GM13977 (cell line): Measurements from ENCODE around the gene NDUFC1.

Source experiments
- DNase-seq: peaks from one replicate; pipeline ENCODE4 v3.0.0; 2012; ENCODE audit warnings: low spot score
- in situ Hi-C: fragments of 300-500 bp; cut with MboI; formaldehyde crosslinking; loops from one replicate; pipeline ENCODE4 v1.12.0; 2022; ENCODE audit warnings: low sequenced_read_pairs, low pct_unique_long_range_greater_than_20kb, mixed read lengths, inconsistent platforms; ENCODE audit not compliant: unreplicated experiment
- TF ChIP-seq, protein P1 (sequence below): IDR thresholded peaks from 2 replicates; pipeline ENCODE4 v1.5.1; 2012; ENCODE audit warnings: mild to moderate bottlenecking, control low read depth; ENCODE audit not compliant: insufficient read depth; ENCODE audit errors: extremely low read depth, missing control alignments

Gene NDUFC1

GRCh38 chr4:139274790-139275189 lies 27.5 kb downstream of the NDUFC1 start:
- in situ Hi-C loops, result no loop called here
- TF ChIP-seq, protein P1, sequence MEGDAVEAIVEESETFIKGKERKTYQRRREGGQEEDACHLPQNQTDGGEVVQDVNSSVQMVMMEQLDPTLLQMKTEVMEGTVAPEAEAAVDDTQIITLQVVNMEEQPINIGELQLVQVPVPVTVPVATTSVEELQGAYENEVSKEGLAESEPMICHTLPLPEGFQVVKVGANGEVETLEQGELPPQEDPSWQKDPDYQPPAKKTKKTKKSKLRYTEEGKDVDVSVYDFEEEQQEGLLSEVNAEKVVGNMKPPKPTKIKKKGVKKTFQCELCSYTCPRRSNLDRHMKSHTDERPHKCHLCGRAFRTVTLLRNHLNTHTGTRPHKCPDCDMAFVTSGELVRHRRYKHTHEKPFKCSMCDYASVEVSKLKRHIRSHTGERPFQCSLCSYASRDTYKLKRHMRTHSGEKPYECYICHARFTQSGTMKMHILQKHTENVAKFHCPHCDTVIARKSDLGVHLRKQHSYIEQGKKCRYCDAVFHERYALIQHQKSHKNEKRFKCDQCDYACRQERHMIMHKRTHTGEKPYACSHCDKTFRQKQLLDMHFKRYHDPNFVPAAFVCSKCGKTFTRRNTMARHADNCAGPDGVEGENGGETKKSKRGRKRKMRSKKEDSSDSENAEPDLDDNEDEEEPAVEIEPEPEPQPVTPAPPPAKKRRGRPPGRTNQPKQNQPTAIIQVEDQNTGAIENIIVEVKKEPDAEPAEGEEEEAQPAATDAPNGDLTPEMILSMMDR, result no peak
- no peak for DNase-seq

DNA sequence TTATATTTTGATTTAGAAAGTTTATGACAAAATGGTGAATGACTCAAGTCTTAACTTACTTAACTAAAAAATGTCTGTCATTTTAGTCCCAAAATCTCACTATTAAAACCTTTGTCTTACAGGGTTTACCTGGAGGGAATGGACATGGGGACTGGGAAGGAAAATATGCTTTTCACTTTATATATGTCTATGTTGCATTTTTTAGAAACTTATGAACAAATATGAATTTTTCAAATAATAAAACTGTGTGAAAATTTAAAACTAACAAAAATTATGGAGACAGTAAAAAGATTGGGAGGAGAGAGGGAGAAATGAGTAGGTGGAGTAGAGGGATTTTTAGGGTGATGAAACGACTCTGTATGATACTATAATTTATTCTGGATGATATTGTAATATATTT lies 28.4 kb downstream of the NDUFC1 start:
- no peak for DNase-seq
- in situ Hi-C loops, result no loop called here
- TF ChIP-seq, protein P1, result no peak

DNA sequence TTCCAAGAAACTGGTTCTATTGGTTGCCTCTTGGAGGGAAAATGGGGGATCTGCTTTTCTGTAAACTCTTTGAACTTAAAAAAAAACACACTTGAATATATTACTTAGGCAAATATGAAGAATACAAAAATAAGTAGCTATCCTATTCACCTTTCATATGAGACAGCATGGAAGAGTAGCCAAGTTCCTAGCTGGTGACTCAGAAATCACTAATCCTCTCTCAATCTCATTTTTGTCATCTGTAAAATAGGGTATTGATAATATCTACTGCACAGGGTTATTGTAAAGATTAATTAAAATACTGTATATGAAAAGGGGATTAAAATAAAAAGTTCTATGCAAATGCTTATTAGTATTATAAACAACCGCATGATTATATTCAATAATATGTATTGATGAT lies 35.0 kb downstream of the NDUFC1 start:
- TF ChIP-seq, protein P1, result no peak
- no peak for DNase-seq
- in situ Hi-C loops, result no loop called here

DNA sequence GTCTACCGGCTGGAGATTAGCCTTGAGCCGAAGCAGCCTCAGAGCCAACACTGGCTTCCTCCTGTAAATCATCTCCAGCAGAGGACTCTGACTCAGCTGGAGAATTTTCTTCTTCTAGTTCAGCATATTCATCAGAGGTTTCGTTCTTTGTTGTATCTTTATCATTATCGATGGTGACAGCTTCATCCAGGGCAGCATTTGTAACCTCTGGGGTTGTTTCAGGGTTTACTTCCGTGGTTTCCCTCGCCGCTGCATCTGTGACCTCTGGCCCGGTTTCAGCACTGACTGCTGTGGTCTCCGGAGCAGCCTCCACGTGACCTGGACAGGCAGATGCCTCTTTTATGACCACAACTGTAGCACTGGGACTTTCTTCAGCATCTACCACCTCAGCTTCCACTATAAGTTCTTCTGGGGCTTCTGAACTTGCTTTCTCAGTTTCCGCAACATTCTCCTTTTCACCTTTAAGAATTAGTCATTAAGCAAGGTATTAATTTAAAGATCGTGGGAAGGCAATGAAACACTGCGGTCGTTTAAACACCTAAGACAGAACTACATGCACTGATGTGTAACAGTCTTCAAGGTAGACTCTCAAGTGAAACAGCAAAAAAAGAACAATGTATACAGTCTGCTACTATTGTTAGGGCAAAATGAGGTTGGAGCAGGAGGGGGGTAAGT lies 35.6 kb downstream of the NDUFC1 start:
- peak; percentile 88 for DNase-seq
- TF ChIP-seq, protein P1, result no peak
- in situ Hi-C loops, result no loop called here

GRCh38 chr4:139266208-139266582 lies 36.1 kb downstream of the NDUFC1 start:
- TF ChIP-seq, protein P1, result no peak
- in situ Hi-C loops, result no loop called here
- DNase-seq, result no peak

GRCh38 chr4:139265654-139266053 lies 36.6 kb downstream of the NDUFC1 start:
- TF ChIP-seq, protein P1, result no peak
- in situ Hi-C loops, result no loop called here
- no peak for DNase-seq
